ENCODE measurements around the gene NEK1. TPM values are rescaled to one million over a fixed set of nuclear protein-coding genes. Genes with fewer than 3 reads are reported as not detected.

The NEK1 gene
- total RNA-seq, 6 experiments from 2014 or later: 9.4 to 11.1 (median 10.0) TPM

DNA sequence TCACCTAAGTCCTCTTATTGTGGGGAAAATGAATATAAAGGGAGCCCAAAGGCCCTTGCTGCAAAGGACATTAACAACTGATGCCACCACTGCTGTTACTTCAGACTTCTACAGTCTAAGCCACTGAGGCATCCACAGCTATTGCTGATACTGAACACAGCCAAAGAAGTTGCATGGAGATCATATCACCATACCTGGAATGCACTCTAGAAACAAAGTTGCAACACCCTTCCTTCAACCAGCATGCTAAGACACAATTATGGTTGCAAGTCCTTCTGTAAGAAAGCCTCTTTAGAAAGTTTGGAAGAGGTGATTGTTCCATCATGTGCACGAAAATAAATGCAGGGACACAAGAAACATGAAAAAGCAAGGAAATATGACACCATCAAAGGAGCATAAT is 236.0 kb downstream of the NEK1 start:
- peaks cover 51% of the 10 kb centered on the region for H3K9me3 Mint-ChIP-seq
- no peak overlapping the region for H3K4me3 Mint-ChIP-seq
- no peak for TF ChIP-seq CTCF (IDR thresholded peaks at IDR 0.05)
- peaks cover 48% of the 10 kb centered on the region for H3K36me3 Mint-ChIP-seq (ENCODE audit: low read depth)
- H3K4me1 Mint-ChIP-seq (ENCODE audit: low read depth): no peaks in the 10 kb centered on the region
- H3K27ac Mint-ChIP-seq: no peak overlapping the region
- H3K27me3 Mint-ChIP-seq (ENCODE audit: insufficient read depth): no peaks in the 10 kb centered on the region; the same call in 1 of the 2 replicates
- DNase-seq: no peak

DNA sequence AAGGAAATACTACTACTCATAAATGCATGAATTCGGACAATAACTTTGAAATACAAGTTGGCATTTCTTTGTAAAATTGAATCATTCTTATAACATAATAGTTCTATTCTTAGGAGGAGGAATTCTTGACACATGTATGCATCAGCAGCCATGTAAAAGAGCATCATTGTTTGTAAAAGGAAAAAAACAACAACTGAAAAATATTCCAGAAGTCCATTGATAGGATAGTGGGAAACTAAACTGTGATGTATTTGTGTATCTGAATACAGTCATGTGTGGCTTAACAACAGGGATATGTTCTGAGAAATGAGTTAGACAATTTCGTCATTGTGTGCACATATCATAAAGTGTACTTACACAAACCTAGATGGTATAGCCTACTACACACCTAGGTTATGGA is 239.6 kb downstream of the NEK1 start:
- Mint-ChIP-seq H3K27me3 (ENCODE audit: insufficient read depth) (peaks cover 1% of the 10 kb centered on the region; the same call in 1 of the 2 replicates), H3K9me3 (peaks cover 19% of the 10 kb centered on the region), H3K36me3 (ENCODE audit: low read depth) (peaks cover 19% of the 10 kb centered on the region), H3K4me3 (no peak overlapping the region), H3K27ac (no peak overlapping the region), H3K4me1 (ENCODE audit: low read depth) (no peaks in the 10 kb centered on the region)
- no peak for TF ChIP-seq CTCF (IDR thresholded peaks at IDR 0.05)
- no peak for DNase-seq

GRCh38 chr4:169369634-169370033 is 242.7 kb downstream of the NEK1 start:
- Mint-ChIP-seq H3K27me3 (ENCODE audit: insufficient read depth) (peaks cover 1% of the 10 kb centered on the region; the same call in 1 of the 2 replicates), H3K36me3 (ENCODE audit: low read depth) (peaks cover 15% of the 10 kb centered on the region), H3K9me3 (peaks cover 13% of the 10 kb centered on the region), H3K4me3 (no peak overlapping the region), H3K4me1 (ENCODE audit: low read depth) (no peaks in the 10 kb centered on the region), H3K27ac (no peak overlapping the region)
- DNase-seq: no peak
- no peak for TF ChIP-seq CTCF (IDR thresholded peaks at IDR 0.05)

- Mint-ChIP-seq H3K9me3 (peaks cover 13% of the 10 kb centered on the region), H3K27me3 (ENCODE audit: insufficient read depth) (peaks cover 1% of the 10 kb centered on the region; the same call in 1 of the 2 replicates), H3K27ac (no peak overlapping the region), H3K4me1 (ENCODE audit: low read depth) (peaks cover 10% of the 10 kb centered on the region), H3K4me3 (no peak overlapping the region), H3K36me3 (ENCODE audit: low read depth) (peaks cover 15% of the 10 kb centered on the region)
- TF ChIP-seq CTCF (IDR thresholded peaks at IDR 0.05): no peak
- no peak for DNase-seq
Observed at GRCh38 chr4:169367826-169368225, 244.6 kb downstream of the NEK1 start.

DNA sequence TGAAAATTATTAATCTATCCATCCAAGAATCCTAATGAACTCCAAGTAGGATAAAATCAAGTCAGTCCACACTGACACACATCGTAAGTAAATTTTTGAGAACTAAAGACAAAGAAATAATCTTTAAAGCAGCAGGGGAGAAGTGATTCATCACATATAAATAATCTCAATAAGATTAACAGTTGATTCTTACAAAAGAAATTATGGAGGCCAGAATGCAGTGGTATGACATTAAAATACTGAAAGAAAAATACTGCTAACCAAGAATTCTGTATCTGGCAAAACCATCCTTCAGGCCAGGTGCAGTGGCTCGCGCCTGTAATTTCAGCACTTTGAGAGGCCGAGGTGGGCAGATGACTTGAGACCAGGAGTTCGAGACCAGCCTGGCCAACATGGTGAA is 245.6 kb downstream of the NEK1 start:
- no peak overlapping the region for H3K4me3 Mint-ChIP-seq
- H3K27ac Mint-ChIP-seq: no peak overlapping the region
- H3K27me3 Mint-ChIP-seq (ENCODE audit: insufficient read depth): peaks cover 1% of the 10 kb centered on the region; the same call in 1 of the 2 replicates
- H3K9me3 Mint-ChIP-seq: peaks cover 13% of the 10 kb centered on the region
- H3K36me3 Mint-ChIP-seq (ENCODE audit: low read depth): peaks cover 15% of the 10 kb centered on the region
- no peak for TF ChIP-seq CTCF (IDR thresholded peaks at IDR 0.05)
- DNase-seq: no peak
- peaks cover 18% of the 10 kb centered on the region for H3K4me1 Mint-ChIP-seq (ENCODE audit: low read depth)

GRCh38 chr4:169362607-169363006 is 249.8 kb downstream of the NEK1 start:
- Mint-ChIP-seq H3K27ac (no peak overlapping the region; the same call in 1 of the 2 replicates), H3K9me3 (peaks cover 13% of the 10 kb centered on the region), H3K27me3 (ENCODE audit: insufficient read depth) (peaks cover 1% of the 10 kb centered on the region; the same call in 1 of the 2 replicates), H3K36me3 (ENCODE audit: low read depth) (peaks cover 15% of the 10 kb centered on the region), H3K4me1 (ENCODE audit: low read depth) (peaks cover 18% of the 10 kb centered on the region), H3K4me3 (no peak overlapping the region)
- no peak for DNase-seq
- no peak for TF ChIP-seq CTCF (IDR thresholded peaks at IDR 0.05)
